ENCODE results near the gene SNRPN.

- no peak for TF ChIP-seq EZH2phosphoT487 (IDR thresholded peaks at IDR 0.05; ENCODE audit: low read length)
- no peak for TF ChIP-seq CTCF (IDR thresholded peaks at IDR 0.05; ENCODE audit: low read length)
Measured at GRCh38 chr15:24940236-24940635, 14.6 kb upstream of the SNRPN start.

All from MM.1S (cell line).